Muscle layer of colon (tissue), 2 donors: Measurements from ENCODE around the gene KLHL6.
A peak's percentile ranks its signal among the peaks of the same experiment; 100 is the strongest.

ENCODE experiments used
- H3K27ac ChIP-seq: one replicate; pipeline ENCODE4 v1.7.0; 2013; ENCODE audit warnings: low read depth, mild to moderate bottlenecking, low read length, moderate library complexity
- H3K27me3 ChIP-seq, 2 donors: one replicate each; pipeline ENCODE4 v1.7.0; 2013; ENCODE audit warnings: low read length in 2 of 2, mild to moderate bottlenecking in 2 of 2; ENCODE audit not compliant: insufficient read depth in 2 of 2, control insufficient read depth in 1 of 2
- H3K36me3 ChIP-seq: one replicate; pipeline ENCODE4 v1.7.0; 2013; ENCODE audit warnings: mild to moderate bottlenecking, low read length; ENCODE audit not compliant: insufficient read depth
- H3K4me1 ChIP-seq: one replicate; pipeline ENCODE4 v1.7.0; 2013; ENCODE audit warnings: mild to moderate bottlenecking, low read length; ENCODE audit not compliant: insufficient read depth
- H3K4me3 ChIP-seq, 2 donors: one replicate each; pipeline ENCODE4 v1.7.0; 2013; ENCODE audit warnings: low read length in 2 of 2, low read depth in 1 of 2, mild to moderate bottlenecking in 1 of 2, moderate library complexity in 1 of 2
- H3K9ac ChIP-seq: one replicate; pipeline ENCODE4 v1.7.0; 2013; ENCODE audit warnings: low read length
- H3K9me3 ChIP-seq: one replicate; pipeline ENCODE4 v1.7.0; 2013; ENCODE audit warnings: mild to moderate bottlenecking, low read length
- donor health status: abdominal sarcoma.
- donor health status: Adenocarcinoma of cecum.

The KLHL6 gene, protein sequence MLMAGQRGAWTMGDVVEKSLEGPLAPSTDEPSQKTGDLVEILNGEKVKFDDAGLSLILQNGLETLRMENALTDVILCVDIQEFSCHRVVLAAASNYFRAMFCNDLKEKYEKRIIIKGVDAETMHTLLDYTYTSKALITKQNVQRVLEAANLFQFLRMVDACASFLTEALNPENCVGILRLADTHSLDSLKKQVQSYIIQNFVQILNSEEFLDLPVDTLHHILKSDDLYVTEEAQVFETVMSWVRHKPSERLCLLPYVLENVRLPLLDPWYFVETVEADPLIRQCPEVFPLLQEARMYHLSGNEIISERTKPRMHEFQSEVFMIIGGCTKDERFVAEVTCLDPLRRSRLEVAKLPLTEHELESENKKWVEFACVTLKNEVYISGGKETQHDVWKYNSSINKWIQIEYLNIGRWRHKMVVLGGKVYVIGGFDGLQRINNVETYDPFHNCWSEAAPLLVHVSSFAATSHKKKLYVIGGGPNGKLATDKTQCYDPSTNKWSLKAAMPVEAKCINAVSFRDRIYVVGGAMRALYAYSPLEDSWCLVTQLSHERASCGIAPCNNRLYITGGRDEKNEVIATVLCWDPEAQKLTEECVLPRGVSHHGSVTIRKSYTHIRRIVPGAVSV

DNA sequence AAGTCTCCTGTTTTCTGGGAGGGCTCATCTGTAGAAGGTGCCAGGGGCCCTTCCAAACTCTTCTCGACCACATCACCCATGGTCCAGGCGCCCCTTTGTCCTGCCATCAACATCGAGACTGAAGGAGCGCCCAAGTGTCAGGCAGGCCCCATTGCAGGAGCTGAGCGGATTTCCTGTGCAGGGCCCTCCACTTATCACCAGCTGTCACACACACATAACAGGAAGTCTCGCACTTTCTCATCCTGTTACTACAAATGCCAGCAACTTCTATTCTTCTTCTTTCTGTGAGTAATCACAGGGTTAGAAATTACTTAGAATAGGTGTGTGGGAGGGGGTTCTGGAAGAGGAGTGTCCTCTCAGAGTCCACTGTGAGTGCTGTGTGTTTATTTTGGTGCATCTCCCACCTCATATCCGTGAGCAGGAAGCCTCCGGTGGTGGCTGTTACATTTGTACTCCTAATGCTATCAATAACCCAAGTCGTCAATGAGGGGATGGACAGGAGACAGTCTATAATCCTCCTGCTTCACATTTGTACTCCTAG is at the start of gene KLHL6:
Gene KLHL6 (minus strand): TSS at position 166 of the 541 bp plus-strand sequence. CDS start 53 bp downstream, at position 113.
- Histone ChIP-seq H3K27me3 (no peaks in the 10 kb centered on the region), H3K27ac (no peak within 1 kb of the TSS), H3K9ac (no peak within 1 kb of the TSS), H3K4me1 (no peaks in the 10 kb centered on the region), H3K4me3 (no peak within 1 kb of the TSS), H3K9me3 (no peaks in the 10 kb centered on the region), H3K36me3 (no peaks in the 10 kb centered on the region)

DNA sequence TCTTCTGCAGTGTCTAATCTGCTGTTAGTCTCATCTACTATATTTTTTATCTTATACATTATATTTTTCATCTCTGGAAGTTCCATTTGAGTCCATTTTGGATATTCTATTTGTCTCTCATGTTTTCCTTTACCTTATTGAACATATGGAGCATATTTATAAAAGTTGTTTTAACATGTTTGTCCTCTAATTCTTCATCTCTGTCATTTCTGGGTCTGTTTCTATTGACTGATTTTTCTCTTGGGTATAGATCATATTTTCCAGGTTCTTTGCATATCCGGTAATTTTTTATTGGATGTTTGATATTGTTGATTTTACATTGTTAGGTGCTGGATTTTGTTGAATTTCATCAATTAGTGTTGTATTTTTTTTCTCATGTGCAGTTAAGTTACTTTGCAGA is 42.5 kb upstream of the KLHL6 start:
- H3K9ac ChIP-seq: no peak overlapping the region
- no peaks in the 10 kb centered on the region for H3K9me3 ChIP-seq
- no peaks in the 10 kb centered on the region for H3K4me1 ChIP-seq
- no peaks in the 10 kb centered on the region for H3K27me3 ChIP-seq
- H3K27ac ChIP-seq: no peak overlapping the region
- no peaks in the 10 kb centered on the region for H3K36me3 ChIP-seq
- no peak overlapping the region for H3K4me3 ChIP-seq

DNA sequence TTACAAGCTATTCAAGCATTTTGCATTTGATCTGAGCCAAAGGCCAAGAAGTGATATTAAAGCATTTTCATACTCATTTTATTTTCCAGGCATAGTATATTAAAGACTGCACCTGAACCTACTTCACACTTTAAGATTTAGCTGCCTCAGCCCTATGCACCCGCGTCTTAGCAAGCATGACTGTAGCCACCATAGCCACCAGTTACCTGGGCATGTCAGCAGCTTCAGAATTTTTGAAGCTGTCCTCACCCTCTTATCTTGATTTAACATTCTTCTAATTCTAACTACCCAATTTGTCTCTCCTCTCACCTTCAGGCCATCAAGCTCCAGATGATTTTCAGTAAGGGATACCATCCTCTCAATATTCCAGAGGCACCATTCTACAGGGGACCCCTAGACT is 39.1 kb upstream of the KLHL6 start:
- H3K27me3 ChIP-seq: no peaks in the 10 kb centered on the region
- no peak overlapping the region for H3K27ac ChIP-seq
- no peaks in the 10 kb centered on the region for H3K9me3 ChIP-seq

DNA sequence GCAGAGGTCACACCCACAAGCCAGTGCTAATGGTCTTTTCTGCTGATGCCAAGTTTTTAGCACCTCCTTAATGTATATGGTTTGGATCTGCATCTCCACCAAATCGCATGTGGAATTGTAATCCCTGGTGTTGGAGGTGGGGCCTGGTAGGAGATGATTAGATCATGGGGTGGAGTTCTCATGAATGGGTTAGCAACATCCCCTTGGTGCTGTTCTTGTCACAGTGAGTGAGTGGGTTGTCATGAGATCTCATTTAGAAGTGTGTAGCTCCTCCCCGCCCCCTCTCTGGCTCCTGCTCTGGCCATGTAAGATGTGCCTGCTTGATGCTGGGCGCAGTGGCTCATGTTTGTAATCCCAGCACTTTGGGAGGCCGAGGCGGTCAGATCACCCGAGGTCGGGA is 37.3 kb upstream of the KLHL6 start:
- no peaks in the 10 kb centered on the region for H3K36me3 ChIP-seq
- H3K4me3 ChIP-seq: no peak overlapping the region
- no peaks in the 10 kb centered on the region for H3K9me3 ChIP-seq
- no peaks in the 10 kb centered on the region for H3K4me1 ChIP-seq
- no peak overlapping the region for H3K9ac ChIP-seq
- no peaks in the 10 kb centered on the region for H3K27me3 ChIP-seq
- H3K27ac ChIP-seq: no peak overlapping the region

More for the DNA sequence above, 39.1 kb upstream of the KLHL6 start:
- H3K4me1 ChIP-seq: no peaks in the 10 kb centered on the region
- no peaks in the 10 kb centered on the region for H3K36me3 ChIP-seq
- H3K9ac ChIP-seq: no peak overlapping the region
- no peak overlapping the region for H3K4me3 ChIP-seq

DNA sequence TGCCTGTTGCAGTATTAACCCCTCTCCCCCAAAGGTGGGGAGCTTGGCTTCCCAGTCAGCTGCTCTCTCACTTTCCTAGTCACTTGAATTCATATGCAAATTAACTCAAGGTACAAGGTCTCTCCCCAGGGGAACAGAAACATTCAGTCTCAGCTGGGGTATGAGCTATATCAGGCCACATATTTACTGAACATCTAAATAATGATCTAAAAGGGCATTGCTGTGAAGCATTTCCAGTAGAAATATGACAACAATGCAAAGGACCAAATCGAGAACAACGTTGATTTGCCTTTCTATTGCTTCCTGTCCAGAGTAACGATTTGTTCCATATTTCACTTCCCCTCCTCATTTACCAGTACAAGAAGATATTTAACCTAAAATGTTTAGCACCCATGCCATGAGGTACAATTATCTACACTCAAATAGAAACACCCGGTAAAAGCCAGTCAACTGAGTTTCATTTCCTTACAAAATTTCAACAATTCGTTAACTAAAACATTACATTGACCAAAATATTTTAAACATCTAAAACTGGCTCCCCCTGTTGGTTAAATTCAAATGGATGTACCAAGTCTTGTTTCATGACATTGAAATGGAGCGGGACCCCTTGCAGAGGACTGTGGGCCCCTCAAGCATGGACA is 36.5 kb upstream of the KLHL6 start:
- Histone ChIP-seq H3K27ac (no peak overlapping the region), H3K27me3 (no peaks in the 10 kb centered on the region), H3K36me3 (no peaks in the 10 kb centered on the region), H3K4me1 (no peaks in the 10 kb centered on the region), H3K9me3 (no peaks in the 10 kb centered on the region), H3K9ac (no peak overlapping the region), H3K4me3 (no peak overlapping the region)

DNA sequence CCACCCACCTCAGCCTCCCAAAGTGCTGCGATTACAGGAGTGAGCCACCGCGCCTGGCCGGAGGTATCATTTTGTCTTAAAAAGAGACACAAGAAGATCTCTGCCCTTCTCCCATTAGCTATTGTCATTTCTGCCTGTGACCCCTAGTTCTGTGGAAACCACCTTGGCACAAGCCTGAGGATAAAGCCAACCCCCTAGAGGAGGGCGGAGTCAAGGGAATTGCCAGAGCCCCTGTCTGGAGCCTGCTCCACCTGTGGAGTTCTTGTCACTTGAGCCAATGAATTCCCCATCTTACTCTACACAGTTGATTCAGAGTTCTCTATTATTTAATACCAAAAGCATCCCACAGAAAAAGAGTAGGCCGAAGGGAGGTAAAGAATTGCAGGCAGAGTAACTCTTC is 34.9 kb upstream of the KLHL6 start:
- no peaks in the 10 kb centered on the region for H3K9me3 ChIP-seq
- H3K9ac ChIP-seq: no peak overlapping the region
- H3K27ac ChIP-seq: no peak overlapping the region
- no peak overlapping the region for H3K4me3 ChIP-seq
- no peaks in the 10 kb centered on the region for H3K27me3 ChIP-seq
- peaks cover 1% of the 10 kb centered on the region for H3K4me1 ChIP-seq
- H3K36me3 ChIP-seq: no peaks in the 10 kb centered on the region

DNA sequence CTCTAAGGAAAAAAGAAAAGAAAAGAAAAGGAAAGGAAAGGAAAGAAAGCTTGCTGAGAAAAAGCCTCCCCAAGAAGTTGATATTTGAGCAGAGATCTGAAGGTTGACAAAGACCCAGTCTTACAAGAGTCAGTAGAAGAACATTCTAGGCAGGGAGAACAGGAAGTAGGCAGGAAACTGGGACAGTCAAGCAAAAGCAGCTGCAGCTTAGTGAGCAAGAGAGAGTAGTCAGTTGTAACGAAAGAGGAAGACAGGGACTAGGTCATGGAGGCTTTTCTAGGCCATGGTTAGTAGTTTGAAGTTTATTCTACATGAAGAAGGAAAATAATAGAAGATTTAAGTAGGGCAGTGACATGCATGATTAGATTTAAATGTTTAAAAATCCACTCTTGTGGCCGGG is 31.8 kb upstream of the KLHL6 start:
- Histone ChIP-seq H3K9ac (no peak overlapping the region), H3K27me3 (no peaks in the 10 kb centered on the region), H3K4me3 (no peak overlapping the region), H3K27ac (no peak overlapping the region), H3K9me3 (no peaks in the 10 kb centered on the region), H3K4me1 (peaks cover 23% of the 10 kb centered on the region), H3K36me3 (no peaks in the 10 kb centered on the region)

DNA sequence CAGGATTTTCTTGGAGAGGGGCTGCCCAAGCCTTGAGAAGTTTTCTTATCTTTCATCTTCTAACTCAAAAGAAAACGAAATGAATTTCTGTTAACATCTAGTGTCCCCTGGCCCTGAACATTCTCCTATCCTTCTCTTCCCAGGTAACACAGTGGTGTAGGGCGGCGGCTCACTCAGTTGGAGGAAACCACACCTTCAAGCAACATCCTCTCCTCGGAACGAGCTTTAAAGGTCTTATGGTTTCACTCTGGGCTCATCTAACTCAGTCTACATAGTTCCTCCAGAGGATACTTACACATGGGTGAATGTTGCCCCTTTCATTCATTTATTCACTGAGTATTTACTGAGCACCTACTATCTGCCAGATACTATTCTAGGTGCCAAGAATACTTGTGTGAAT is 31.0 kb upstream of the KLHL6 start:
- Histone ChIP-seq H3K9ac (no peak overlapping the region), H3K4me1 (peaks cover 23% of the 10 kb centered on the region), H3K36me3 (no peaks in the 10 kb centered on the region), H3K27me3 (no peaks in the 10 kb centered on the region), H3K4me3 (no peak overlapping the region), H3K27ac (no peak overlapping the region), H3K9me3 (no peaks in the 10 kb centered on the region)

DNA sequence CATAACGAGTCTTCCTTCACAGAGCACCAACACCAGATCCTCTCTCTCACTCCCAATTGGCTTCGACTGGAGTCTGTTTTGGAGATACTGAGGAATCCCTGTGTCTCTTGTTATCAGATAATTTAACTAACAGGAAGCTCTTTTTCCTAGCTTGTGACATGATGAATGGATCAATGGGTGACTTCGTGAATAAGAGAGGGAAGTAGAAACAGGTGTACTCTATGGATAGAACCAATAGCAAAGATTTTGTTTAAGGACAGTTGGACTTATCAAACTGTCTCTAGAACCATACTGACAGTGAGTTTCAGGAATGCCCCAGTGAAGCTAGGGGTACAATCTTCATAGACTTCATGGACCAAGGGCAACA is 29.4 kb upstream of the KLHL6 start:
- H3K36me3 ChIP-seq: no peaks in the 10 kb centered on the region
- H3K4me1 ChIP-seq: peaks cover 23% of the 10 kb centered on the region
- H3K9ac ChIP-seq: no peak overlapping the region
- H3K4me3 ChIP-seq: no peak overlapping the region
- no peaks in the 10 kb centered on the region for H3K9me3 ChIP-seq
- H3K27me3 ChIP-seq: no peaks in the 10 kb centered on the region
- H3K27ac ChIP-seq: peak overlapping the region; percentile 69

DNA sequence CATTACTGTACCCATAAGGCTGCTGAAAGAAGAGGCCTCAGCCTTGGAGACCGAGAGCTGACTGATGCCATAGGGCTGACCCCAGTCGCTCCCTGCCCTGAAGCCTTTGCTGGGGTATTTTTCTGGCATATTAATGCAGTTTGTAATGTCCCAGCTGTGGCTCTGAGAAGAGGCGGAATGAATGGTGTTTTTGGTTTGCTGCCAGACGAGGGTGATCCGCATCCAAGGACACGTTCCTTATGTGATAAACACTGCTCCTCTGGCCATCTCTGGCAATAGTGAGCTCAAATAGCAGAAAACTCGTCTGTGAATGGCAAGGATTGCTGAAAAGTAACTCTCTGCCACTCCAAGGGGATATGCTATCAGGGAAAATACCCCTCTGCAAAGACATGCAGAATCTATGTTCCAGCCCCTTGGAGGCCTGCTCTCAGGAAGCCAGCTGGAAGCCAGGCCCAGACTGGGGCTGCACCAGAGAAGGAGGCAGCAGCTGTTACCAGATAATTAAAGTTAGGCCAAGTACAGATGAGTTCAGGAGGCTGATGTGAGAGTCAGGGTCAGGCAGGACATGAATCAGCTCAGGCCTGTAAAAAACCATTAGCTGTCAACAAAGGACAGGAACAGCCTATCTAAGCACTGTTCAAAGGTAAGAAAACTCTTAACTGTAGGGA is 28.9 kb upstream of the KLHL6 start:
- peak overlapping the region; percentile 69 for H3K27ac ChIP-seq
- H3K9ac ChIP-seq: no peak overlapping the region
- H3K4me3 ChIP-seq: no peak overlapping the region
- H3K9me3 ChIP-seq: no peaks in the 10 kb centered on the region
- H3K4me1 ChIP-seq: peaks cover 23% of the 10 kb centered on the region
- H3K36me3 ChIP-seq: no peaks in the 10 kb centered on the region
- H3K27me3 ChIP-seq: no peaks in the 10 kb centered on the region
